GOT3 (cell line): ENCODE measurements around the gene FCER1A.

Experiments
- DNase-seq: peaks from one replicate; lab custom pipeline; 2025; ENCODE audit warnings: mixed read lengths; lab: John Stamatoyannopoulos, UW

FCER1A gene

DNA sequence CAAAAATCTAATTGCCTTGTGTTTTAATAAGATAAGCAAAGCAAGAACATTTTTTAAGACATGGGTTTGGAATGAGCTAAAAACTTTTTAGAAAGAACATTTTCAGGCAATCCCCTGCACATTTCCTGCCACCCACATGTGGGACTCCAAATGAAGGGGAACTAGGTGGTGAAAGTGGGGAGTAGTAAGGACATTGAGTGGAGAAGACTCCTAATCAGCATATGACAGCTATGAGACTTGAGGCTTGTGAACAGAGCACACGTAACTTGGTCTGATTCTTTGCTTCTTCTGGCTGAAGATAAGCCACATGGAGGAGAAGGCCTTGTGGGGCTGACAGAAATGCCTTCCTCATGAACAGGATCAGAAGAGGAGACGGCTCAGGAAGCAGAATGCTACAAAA lies 50.3 kb downstream of the FCER1A start:
- DNase-seq, result no peak
